Measurements from ENCODE around the gene MOB3B.

GRCh38 chr9:27564670-27565069 lies 35.1 kb upstream of the MOB3B start:
- TF ChIP-seq CTCF (IDR thresholded peaks at IDR 0.05) (no peak), POLR2A (IDR thresholded peaks at IDR 0.05) (no peak)
